Breast epithelium (tissue), 3 donors: ENCODE results near the gene RNF167.

ENCODE experiments used
- POLR2AphosphoS5 ChIP-seq, 3 donors: sonication (generic); formaldehyde crosslinking; IDR thresholded peaks; one replicate each; pipeline ENCODE4 v1.6.1; 2017; ENCODE audit warnings: antibody characterized with exemption in 3 of 3
- TF ChIP-seq, protein P1 (sequence below), 3 donors: fragments of 450-650 bp; IDR thresholded peaks; one replicate each; pipeline ENCODE4 v1.5.1; 2016 to 2017; ENCODE audit warnings: antibody characterized with exemption in 3 of 3, mild to moderate bottlenecking in 3 of 3, moderate library complexity in 3 of 3

GRCh38 chr17:4969047-4969550, 29.0 kb downstream of the RNF167 start:
- TF ChIP-seq, protein P1, sequence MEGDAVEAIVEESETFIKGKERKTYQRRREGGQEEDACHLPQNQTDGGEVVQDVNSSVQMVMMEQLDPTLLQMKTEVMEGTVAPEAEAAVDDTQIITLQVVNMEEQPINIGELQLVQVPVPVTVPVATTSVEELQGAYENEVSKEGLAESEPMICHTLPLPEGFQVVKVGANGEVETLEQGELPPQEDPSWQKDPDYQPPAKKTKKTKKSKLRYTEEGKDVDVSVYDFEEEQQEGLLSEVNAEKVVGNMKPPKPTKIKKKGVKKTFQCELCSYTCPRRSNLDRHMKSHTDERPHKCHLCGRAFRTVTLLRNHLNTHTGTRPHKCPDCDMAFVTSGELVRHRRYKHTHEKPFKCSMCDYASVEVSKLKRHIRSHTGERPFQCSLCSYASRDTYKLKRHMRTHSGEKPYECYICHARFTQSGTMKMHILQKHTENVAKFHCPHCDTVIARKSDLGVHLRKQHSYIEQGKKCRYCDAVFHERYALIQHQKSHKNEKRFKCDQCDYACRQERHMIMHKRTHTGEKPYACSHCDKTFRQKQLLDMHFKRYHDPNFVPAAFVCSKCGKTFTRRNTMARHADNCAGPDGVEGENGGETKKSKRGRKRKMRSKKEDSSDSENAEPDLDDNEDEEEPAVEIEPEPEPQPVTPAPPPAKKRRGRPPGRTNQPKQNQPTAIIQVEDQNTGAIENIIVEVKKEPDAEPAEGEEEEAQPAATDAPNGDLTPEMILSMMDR (IDR thresholded peaks at IDR 0.05) = no peak
- peak; percentile 26 to 70 (median 34) for TF ChIP-seq POLR2AphosphoS5 (IDR thresholded peaks at IDR 0.05)
